HL-60/S4 treated with phorbol 12-myristate 13-acetate at 8.2 ng/mL for 4 days and 3 days (cell line): Measurements from ENCODE around the gene CELSR3.

Experiments used
- in situ Hi-C: fragments of 300-500 bp; cut with MboI; formaldehyde crosslinking; loops from 2 replicates; pipeline ENCODE4 v1.15.0; 2022; ENCODE audit warnings: low sequenced_read_pairs

CELSR3 gene

GRCh38 chr3:48661501-48662144, 1.1 kb downstream of the CELSR3 start:
- in situ Hi-C loops = no loop called here

- in situ Hi-C loops = no loop called here
These were observed 1.8 kb downstream of the CELSR3 start for GRCh38 chr3:48660800-48661400.

GRCh38 chr3:48656841-48657281, 5.8 kb downstream of the CELSR3 start:
- in situ Hi-C loops = no loop called here

- in situ Hi-C loops = no loop called here
These were observed 6.4 kb downstream of the CELSR3 start for GRCh38 chr3:48656061-48656840.

GRCh38 chr3:48655606-48656005, 7.1 kb downstream of the CELSR3 start:
- in situ Hi-C loops = no loop called here

- in situ Hi-C loops = no loop called here
These were observed 7.6 kb downstream of the CELSR3 start for GRCh38 chr3:48655063-48655462.

GRCh38 chr3:48652923-48653715, 9.6 kb downstream of the CELSR3 start:
- in situ Hi-C loops = no loop called here

- in situ Hi-C loops = no loop called here
These were observed 10.9 kb downstream of the CELSR3 start for GRCh38 chr3:48651771-48652170.

- in situ Hi-C loops = no loop called here
These were observed 12.0 kb downstream of the CELSR3 start for GRCh38 chr3:48650723-48651122.

GRCh38 chr3:48648188-48648850, 14.4 kb downstream of the CELSR3 start:
- in situ Hi-C loops = no loop called here

- in situ Hi-C loops = no loop called here
These were observed 15.0 kb downstream of the CELSR3 start for GRCh38 chr3:48647714-48648113.

GRCh38 chr3:48644898-48645760, 17.6 kb downstream of the CELSR3 start:
- in situ Hi-C loops = no loop called here

GRCh38 chr3:48642605-48643004, 20.1 kb downstream of the CELSR3 start:
- in situ Hi-C loops = no loop called here

GRCh38 chr3:48641396-48641795, 21.3 kb downstream of the CELSR3 start:
- in situ Hi-C loops = no loop called here

- in situ Hi-C loops = no loop called here
These were observed 22.6 kb downstream of the CELSR3 start for GRCh38 chr3:48639944-48640606.

- in situ Hi-C loops = no loop called here
These were observed 25.4 kb downstream of the CELSR3 start for GRCh38 chr3:48637305-48637704.

- in situ Hi-C loops = no loop called here
These were observed 26.5 kb downstream of the CELSR3 start for GRCh38 chr3:48636149-48636655.

GRCh38 chr3:48635222-48636021, 27.3 kb downstream of the CELSR3 start, which contains the start of gene SLC26A6:
Gene SLC26A6 (minus strand): TSS chr3:48635461. CDS start chr3:48635393, 68 bp downstream.
- in situ Hi-C loops = no loop called here
